HepG2 (cell line): ENCODE measurements around the gene SLC26A2. TPM values are rescaled to one million over a fixed set of nuclear protein-coding genes. Genes with fewer than 3 reads are reported as not detected.

ENCODE experiments used
- CENPBD1 ChIP-seq: sonication (generic); formaldehyde crosslinking; IDR thresholded peaks from 2 replicates; pipeline ENCODE4 v1.8.0; 2022; ENCODE audit warnings: missing genetic modification reagents, low read depth, mild to moderate bottlenecking, borderline replicate concordance
- HNF1A ChIP-seq, 2 experiments: sonication (generic) in 1 of 2; formaldehyde crosslinking in 1 of 2; IDR thresholded peaks; 2 replicates each; pipeline versions ENCODE4 v1.4.0 to v1.6.1; 2016 to 2020; ENCODE audit warnings: borderline replicate concordance in 1 of 2, low read depth in 1 of 2, mild to moderate bottlenecking in 1 of 2, missing genetic modification reagents in 1 of 2
- HOXA9 ChIP-seq: sonication (generic); formaldehyde crosslinking; IDR thresholded peaks from 2 replicates; pipeline ENCODE4 v1.8.1; 2022; ENCODE audit warnings: missing genetic modification reagents, mild to moderate bottlenecking, moderate library complexity, borderline replicate concordance
- JUNB ChIP-seq: sonication (generic); formaldehyde crosslinking; IDR thresholded peaks from 2 replicates; pipeline ENCODE4 v1.8.0; 2022; ENCODE audit warnings: missing genetic modification reagents, mild to moderate bottlenecking, borderline replicate concordance
- KDM3A ChIP-seq: IDR thresholded peaks from 2 replicates; pipeline ENCODE4 v1.6.1; 2018; ENCODE audit warnings: low read depth, missing compliant biosample characterization
- KLF9 ChIP-seq: IDR thresholded peaks from 2 replicates; pipeline ENCODE4 v1.6.1; 2016; ENCODE audit warnings: low read depth
- PAWR ChIP-seq: sonication (generic); formaldehyde crosslinking; IDR thresholded peaks from 2 replicates; pipeline ENCODE4 v1.4.0; 2020; ENCODE audit warnings: missing genetic modification reagents, mild to moderate bottlenecking, borderline replicate concordance
- SOX6 ChIP-seq, 2 experiments: fragments of 450-650 bp in 1 of 2; sonication (generic) in 1 of 2; formaldehyde crosslinking in 1 of 2; IDR thresholded peaks; 2 replicates each; pipeline versions ENCODE4 v1.4.0 to v1.6.1; 2017 to 2020; ENCODE audit warnings: antibody characterized with exemption in 1 of 2, mild to moderate bottlenecking in 1 of 2, missing genetic modification reagents in 1 of 2
- SP4 ChIP-seq: sonication (generic); formaldehyde crosslinking; IDR thresholded peaks from 2 replicates; pipeline ENCODE4 v1.8.1; 2023; ENCODE audit warnings: mild to moderate bottlenecking, missing genetic modification reagents
- STAT6 ChIP-seq: sonication (generic); formaldehyde crosslinking; IDR thresholded peaks from 2 replicates; pipeline ENCODE4 v1.4.0; 2020; ENCODE audit warnings: missing genetic modification reagents, mild to moderate bottlenecking, borderline replicate concordance
- THAP11 ChIP-seq: IDR thresholded peaks from 2 replicates; pipeline ENCODE4 v1.6.1; 2016; ENCODE audit warnings: missing biosample characterization, missing genetic modification reagents
- ZFP90 ChIP-seq: sonication (generic); formaldehyde crosslinking; IDR thresholded peaks from 2 replicates; pipeline ENCODE4 v1.8.0; 2022; ENCODE audit warnings: missing genetic modification reagents, mild to moderate bottlenecking, inconsistent platforms, borderline replicate concordance
- ZNF263 ChIP-seq: sonication (generic); formaldehyde crosslinking; IDR thresholded peaks from 2 replicates; pipeline ENCODE4 v1.4.0; 2020; ENCODE audit warnings: missing genetic modification reagents
- ZNF354B ChIP-seq: sonication (generic); formaldehyde crosslinking; IDR thresholded peaks from 2 replicates; pipeline ENCODE4 v1.8.0; 2022; ENCODE audit warnings: mild to moderate bottlenecking, missing genetic modification reagents
- ZNF639 ChIP-seq: conservative IDR thresholded peaks from 2 replicates; pipeline ENCODE4 v1.6.1; 2018; ENCODE audit warnings: missing genetic modification reagents
- ZNF781 ChIP-seq: sonication (generic); formaldehyde crosslinking; IDR thresholded peaks from 2 replicates; pipeline ENCODE4 v1.5.1; 2020; ENCODE audit warnings: borderline replicate concordance, mild to moderate bottlenecking, missing genetic modification reagents; ENCODE audit errors: not compliant biosample characterization
- ZNF784 ChIP-seq: sonication (generic); formaldehyde crosslinking; IDR thresholded peaks from 2 replicates; pipeline ENCODE4 v1.5.1; 2020; ENCODE audit warnings: missing genetic modification reagents, mild to moderate bottlenecking, borderline replicate concordance
- polyA plus RNA-seq, 8 experiments: library from polyadenylated mRNA; depleted of rRNA in 3 of 8; stranded (reverse) in 7 of 8; unstranded in 1 of 8; fragments of >200 nt; fragmentation: Illumina TruSeq in 4 of 8; extraction: Trizol in 4 of 8; gene quantifications; 2 replicates each; pipeline versions ENCODE4 v1.2.1 to v1.2.3, GENCODE V29; 2011 to 2016; ENCODE audit warnings: low read depth in 4 of 8, missing spikeins in 1 of 8, mixed read lengths in 1 of 8; ENCODE audit not compliant: insufficient read depth in 1 of 8
- total RNA-seq, 5 experiments: library from RNA; depleted of rRNA; stranded (reverse); fragments of >200 nt; fragmentation: Illumina TruSeq; extraction: Trizol; gene quantifications; 2 replicates each; pipeline ENCODE4 v1.2.3, GENCODE V29; 2016; ENCODE audit warnings: low read depth in 1 of 5

SLC26A2 gene
- total and polyA plus RNA-seq, 2 of the 13 experiments (the other 11 are each of a cell fraction or from before 2014, with no cell fraction given), result 2.2 to 7.9 TPM

- TF ChIP-seq STAT6 (CRISPR knock-in tag), result no peak; the same call in 1 of the 2 replicates
- peak; percentile 82 for TF ChIP-seq ZNF263 (CRISPR knock-in tag)
- TF ChIP-seq HOXA9 (CRISPR knock-in tag), result peak; percentile 44; the same call in 1 of the 2 replicates
- TF ChIP-seq SOX6 (IDR thresholded peaks at IDR 0.05), result no peak
- TF ChIP-seq SOX6 (CRISPR knock-in tag; IDR thresholded peaks at IDR 0.05), result peak; percentile 61
- TF ChIP-seq ZNF354B (CRISPR knock-in tag), result no peak
- no peak for TF ChIP-seq PAWR (CRISPR knock-in tag)
- no peak; the same call in 1 of the 2 replicates for TF ChIP-seq ZFP90 (CRISPR knock-in tag)
- TF ChIP-seq SP4 (CRISPR knock-in tag), result peak; percentile 76
- TF ChIP-seq KDM3A (CRISPR knock-in tag), result peak; percentile 40; the same call in 1 of the 2 replicates
- no peak for TF ChIP-seq ZNF784 (CRISPR knock-in tag)
- TF ChIP-seq CENPBD1 (CRISPR knock-in tag), result no peak
- TF ChIP-seq KLF9 (CRISPR knock-in tag), result no peak; the same call in 1 of the 2 replicates
- peak; percentile 56 for TF ChIP-seq THAP11 (CRISPR knock-in tag)
- TF ChIP-seq ZNF781, result peak; percentile 83
- no peak; the same call in none of the 2 replicates for TF ChIP-seq ZNF639
- no peak; the same call in 1 of the 2 replicates for TF ChIP-seq JUNB (CRISPR knock-in tag)
- no peak for TF ChIP-seq HNF1A (IDR thresholded peaks at IDR 0.05; ENCODE audit: low read depth)
- no peak for TF ChIP-seq HNF1A (CRISPR knock-in tag; IDR thresholded peaks at IDR 0.05; ENCODE audit: borderline replicate concordance)
Observed at GRCh38 chr5:149960272-149961185, at the start of gene SLC26A2 (continued).
